Measurements from ENCODE around the gene PKD1L1.

The PKD1L1 gene

GRCh38 chr7:47852330-47853245 lies 95.7 kb downstream of the PKD1L1 start:
- Mint-ChIP-seq H3K36me3 (ENCODE audit: low read depth) (no peaks in the 10 kb centered on the region), H3K9me3 (no peaks in the 10 kb centered on the region), H3K27me3 (peaks cover 3% of the 10 kb centered on the region), H3K4me1 (ENCODE audit: low read depth) (no peaks in the 10 kb centered on the region), H3K4me3 (no peak overlapping the region), H3K27ac (no peak overlapping the region)

- H3K27ac Mint-ChIP-seq: no peak overlapping the region
- H3K4me3 Mint-ChIP-seq: no peak overlapping the region
- H3K4me1 Mint-ChIP-seq (ENCODE audit: low read depth): no peaks in the 10 kb centered on the region
- H3K27me3 Mint-ChIP-seq: peaks cover 3% of the 10 kb centered on the region
- H3K9me3 Mint-ChIP-seq: no peaks in the 10 kb centered on the region
- H3K36me3 Mint-ChIP-seq (ENCODE audit: low read depth): no peaks in the 10 kb centered on the region
Observed at GRCh38 chr7:47847207-47847606, 101.1 kb downstream of the PKD1L1 start.

DNA sequence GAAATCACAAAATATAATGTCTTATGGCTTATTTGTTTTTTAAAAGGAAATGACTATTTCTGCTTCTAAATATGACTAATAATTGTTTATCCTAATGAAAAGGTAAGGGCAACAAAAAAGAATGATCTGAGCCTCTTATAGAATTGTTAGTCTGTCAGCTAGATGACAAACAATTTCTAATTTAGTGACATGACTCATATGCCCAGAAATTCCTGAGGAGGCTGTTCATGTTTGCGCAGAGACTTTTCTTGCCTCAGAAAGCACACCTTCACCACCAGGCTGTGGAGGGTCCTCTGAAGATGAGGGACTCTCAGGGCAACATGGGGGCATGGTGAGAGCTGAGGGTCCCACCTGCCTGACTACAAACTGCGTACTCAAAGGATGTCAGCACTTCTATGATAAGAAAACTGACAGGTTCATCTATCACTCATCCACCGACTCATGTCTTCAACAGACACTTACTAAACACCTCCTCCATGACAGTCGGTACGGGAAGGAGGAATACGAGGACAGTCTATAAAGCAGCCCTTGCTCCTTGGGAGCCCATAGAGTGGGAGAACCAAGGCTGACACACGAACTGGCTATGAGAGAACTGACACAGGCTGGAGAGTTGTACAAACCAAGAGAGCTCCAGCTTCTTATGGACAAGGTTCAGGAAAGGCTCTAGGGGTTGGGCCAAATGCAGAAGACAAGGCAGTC lies 102.0 kb downstream of the PKD1L1 start:
- Mint-ChIP-seq H3K36me3 (ENCODE audit: low read depth) (no peaks in the 10 kb centered on the region), H3K4me1 (ENCODE audit: low read depth) (no peaks in the 10 kb centered on the region), H3K9me3 (no peaks in the 10 kb centered on the region), H3K27ac (no peak overlapping the region), H3K27me3 (peaks cover 3% of the 10 kb centered on the region), H3K4me3 (no peak overlapping the region)

GRCh38 chr7:47844311-47844710 lies 104.0 kb downstream of the PKD1L1 start:
- H3K9me3 Mint-ChIP-seq: no peaks in the 10 kb centered on the region
- no peaks in the 10 kb centered on the region for H3K4me1 Mint-ChIP-seq (ENCODE audit: low read depth)
- H3K27me3 Mint-ChIP-seq: peaks cover 3% of the 10 kb centered on the region
- H3K27ac Mint-ChIP-seq: no peak overlapping the region
- no peak overlapping the region for H3K4me3 Mint-ChIP-seq
- no peaks in the 10 kb centered on the region for H3K36me3 Mint-ChIP-seq (ENCODE audit: low read depth)

GRCh38 chr7:47843291-47843690 lies 105.0 kb downstream of the PKD1L1 start:
- peaks cover 3% of the 10 kb centered on the region for H3K27me3 Mint-ChIP-seq

DNA sequence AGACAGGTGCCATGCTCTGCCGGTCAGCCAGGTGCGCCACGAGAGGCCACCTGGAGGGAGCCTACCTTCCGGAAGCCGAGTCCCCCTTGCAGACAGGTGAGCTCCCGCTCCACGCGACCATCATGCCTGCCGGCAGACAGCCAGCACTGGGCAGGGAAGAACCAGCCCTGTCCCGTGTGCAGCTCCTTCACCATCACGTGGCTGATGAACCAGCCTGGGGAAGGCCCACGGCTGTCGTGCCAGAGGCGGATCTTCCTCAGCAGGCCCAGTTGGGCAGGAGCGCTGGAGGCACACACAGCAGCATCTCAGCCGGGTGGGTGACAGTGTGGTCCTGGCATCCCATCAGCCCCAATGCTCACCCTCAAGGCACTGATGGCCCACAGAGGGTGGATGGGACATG lies 108.9 kb downstream of the PKD1L1 start:
- H3K27me3 Mint-ChIP-seq: no peaks in the 10 kb centered on the region
- no peak overlapping the region for H3K4me3 Mint-ChIP-seq
- H3K36me3 Mint-ChIP-seq (ENCODE audit: low read depth): no peaks in the 10 kb centered on the region
- H3K9me3 Mint-ChIP-seq: no peaks in the 10 kb centered on the region
- H3K4me1 Mint-ChIP-seq (ENCODE audit: low read depth): no peaks in the 10 kb centered on the region
- no peak overlapping the region for H3K27ac Mint-ChIP-seq

More at GRCh38 chr7:47843291-47843690, 105.0 kb downstream of the PKD1L1 start:
- no peaks in the 10 kb centered on the region for H3K4me1 Mint-ChIP-seq (ENCODE audit: low read depth)
- H3K27ac Mint-ChIP-seq: no peak overlapping the region
- no peaks in the 10 kb centered on the region for H3K9me3 Mint-ChIP-seq
- no peak overlapping the region for H3K4me3 Mint-ChIP-seq
- H3K36me3 Mint-ChIP-seq (ENCODE audit: low read depth): no peaks in the 10 kb centered on the region

GRCh38 chr7:47837826-47838225 lies 110.4 kb downstream of the PKD1L1 start:
- Mint-ChIP-seq H3K27ac (no peak overlapping the region), H3K4me3 (no peak overlapping the region), H3K36me3 (ENCODE audit: low read depth) (no peaks in the 10 kb centered on the region), H3K9me3 (no peaks in the 10 kb centered on the region), H3K27me3 (no peaks in the 10 kb centered on the region), H3K4me1 (ENCODE audit: low read depth) (peaks cover 3% of the 10 kb centered on the region)

GRCh38 chr7:47836503-47837202 lies 111.6 kb downstream of the PKD1L1 start:
- Mint-ChIP-seq H3K27me3 (no peaks in the 10 kb centered on the region), H3K4me3 (no peak overlapping the region), H3K9me3 (no peaks in the 10 kb centered on the region), H3K27ac (no peak overlapping the region), H3K4me1 (ENCODE audit: low read depth) (peaks cover 3% of the 10 kb centered on the region), H3K36me3 (ENCODE audit: low read depth) (no peaks in the 10 kb centered on the region)

GRCh38 chr7:47836080-47836479 lies 112.2 kb downstream of the PKD1L1 start:
- Mint-ChIP-seq H3K4me3 (no peak overlapping the region), H3K27me3 (no peaks in the 10 kb centered on the region), H3K9me3 (no peaks in the 10 kb centered on the region)

GRCh38 chr7:47833211-47833610 lies 115.1 kb downstream of the PKD1L1 start:
- no peaks in the 10 kb centered on the region for H3K36me3 Mint-ChIP-seq (ENCODE audit: low read depth)
- no peaks in the 10 kb centered on the region for H3K9me3 Mint-ChIP-seq
- no peaks in the 10 kb centered on the region for H3K27me3 Mint-ChIP-seq
- H3K27ac Mint-ChIP-seq: no peak overlapping the region
- H3K4me1 Mint-ChIP-seq (ENCODE audit: low read depth): peaks cover 3% of the 10 kb centered on the region
- H3K4me3 Mint-ChIP-seq: no peak overlapping the region

More at GRCh38 chr7:47836080-47836479, 112.2 kb downstream of the PKD1L1 start:
- H3K4me1 Mint-ChIP-seq (ENCODE audit: low read depth): peaks cover 3% of the 10 kb centered on the region
- H3K27ac Mint-ChIP-seq: no peak overlapping the region
- no peaks in the 10 kb centered on the region for H3K36me3 Mint-ChIP-seq (ENCODE audit: low read depth)

GRCh38 chr7:47832105-47832715 lies 116.1 kb downstream of the PKD1L1 start:
- H3K36me3 Mint-ChIP-seq (ENCODE audit: low read depth): no peaks in the 10 kb centered on the region
- H3K9me3 Mint-ChIP-seq: no peaks in the 10 kb centered on the region
- H3K4me1 Mint-ChIP-seq (ENCODE audit: low read depth): peaks cover 3% of the 10 kb centered on the region
- no peak overlapping the region for H3K27ac Mint-ChIP-seq
- no peaks in the 10 kb centered on the region for H3K27me3 Mint-ChIP-seq
- no peak overlapping the region for H3K4me3 Mint-ChIP-seq

DNA sequence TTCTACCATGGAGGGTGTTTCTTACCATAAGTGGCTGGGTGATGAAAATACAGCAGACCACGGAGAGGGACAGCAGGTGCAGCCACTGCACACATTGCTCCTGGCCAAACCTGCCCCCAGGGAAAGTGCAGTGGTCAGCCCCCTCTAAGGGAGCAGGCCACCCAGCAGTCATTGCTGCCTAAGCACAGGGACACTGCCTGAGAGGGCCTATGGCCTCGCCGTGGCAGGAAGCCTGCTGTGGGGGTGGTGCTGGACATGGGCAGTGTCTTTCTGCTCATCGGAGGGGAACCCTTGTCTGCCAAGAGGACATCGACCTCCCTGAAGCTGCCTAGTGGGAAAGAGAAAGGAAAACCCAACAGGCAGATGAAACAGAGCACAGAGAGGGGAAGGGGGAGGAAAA lies 118.3 kb downstream of the PKD1L1 start:
- Mint-ChIP-seq H3K4me1 (ENCODE audit: low read depth) (peaks cover 3% of the 10 kb centered on the region), H3K27me3 (no peaks in the 10 kb centered on the region), H3K27ac (no peak overlapping the region), H3K4me3 (no peak overlapping the region), H3K36me3 (ENCODE audit: low read depth) (no peaks in the 10 kb centered on the region), H3K9me3 (no peaks in the 10 kb centered on the region)

DNA sequence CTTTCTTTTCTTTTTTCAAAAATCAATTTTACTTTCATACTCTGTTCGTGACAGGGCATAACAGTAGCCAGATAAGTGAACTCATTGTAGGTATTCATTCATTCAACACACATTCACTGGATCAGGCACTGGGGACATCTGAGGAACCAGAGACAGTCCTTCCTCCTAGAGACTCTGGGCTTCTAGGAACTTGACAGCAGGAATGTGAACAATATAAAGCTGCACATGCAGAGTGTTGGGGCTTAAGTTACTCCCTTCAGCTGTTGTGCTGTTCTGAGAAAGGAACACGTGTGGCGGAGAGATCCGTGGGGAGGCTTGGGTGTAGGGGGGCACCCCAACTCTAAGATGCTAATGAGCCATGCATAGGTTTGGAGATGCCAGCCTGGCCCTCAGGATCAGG lies 120.4 kb downstream of the PKD1L1 start:
- Mint-ChIP-seq H3K4me1 (ENCODE audit: low read depth) (no peaks in the 10 kb centered on the region), H3K36me3 (ENCODE audit: low read depth) (no peaks in the 10 kb centered on the region), H3K4me3 (no peak overlapping the region), H3K27ac (no peak overlapping the region), H3K27me3 (no peaks in the 10 kb centered on the region), H3K9me3 (no peaks in the 10 kb centered on the region)

GRCh38 chr7:47827351-47827756 lies 120.9 kb downstream of the PKD1L1 start:
- Mint-ChIP-seq H3K36me3 (ENCODE audit: low read depth) (no peaks in the 10 kb centered on the region), H3K4me3 (no peak overlapping the region), H3K27ac (no peak overlapping the region), H3K9me3 (no peaks in the 10 kb centered on the region), H3K27me3 (no peaks in the 10 kb centered on the region), H3K4me1 (ENCODE audit: low read depth) (no peaks in the 10 kb centered on the region)

- H3K27ac Mint-ChIP-seq: no peak overlapping the region
- H3K27me3 Mint-ChIP-seq: no peaks in the 10 kb centered on the region
- H3K4me3 Mint-ChIP-seq: no peak overlapping the region
- H3K4me1 Mint-ChIP-seq (ENCODE audit: low read depth): no peaks in the 10 kb centered on the region
- H3K36me3 Mint-ChIP-seq (ENCODE audit: low read depth): no peaks in the 10 kb centered on the region
- H3K9me3 Mint-ChIP-seq: no peaks in the 10 kb centered on the region
Observed at GRCh38 chr7:47826754-47827153, 121.5 kb downstream of the PKD1L1 start.
